Chondrocyte (in vitro differentiated cells): ENCODE data around the gene CRYAA. TPM values are rescaled to one million over a fixed set of nuclear protein-coding genes. Genes with fewer than 3 reads are reported as not detected.
A peak's percentile ranks its signal among the peaks of the same experiment; 100 is the strongest.

ENCODE experiments used
- DNase-seq: peaks from one replicate; pipeline ENCODE4 v3.0.0; 2021; ENCODE audit warnings: mixed read lengths, low spot score
- H3K27ac Mint-ChIP-seq: one replicate; pipeline ENCODE4 v1.8.0; 2021; ENCODE audit warnings: mild to moderate bottlenecking, moderate library complexity, mixed read lengths; ENCODE audit not compliant: unreplicated experiment
- H3K27me3 Mint-ChIP-seq: 2 replicates; pipeline ENCODE4 v1.8.0; 2021; ENCODE audit warnings: low read depth, mixed read lengths
- H3K36me3 Mint-ChIP-seq: 2 replicates; pipeline ENCODE4 v1.8.0; 2021; ENCODE audit warnings: low read depth, mixed read lengths
- H3K4me1 Mint-ChIP-seq: 2 replicates; pipeline ENCODE4 v1.8.0; 2021; ENCODE audit warnings: low read depth, mild to moderate bottlenecking, mixed read lengths
- H3K4me3 Mint-ChIP-seq: one replicate; pipeline ENCODE4 v1.8.0; 2021; ENCODE audit warnings: mild to moderate bottlenecking, moderate library complexity, mixed read lengths; ENCODE audit not compliant: unreplicated experiment
- H3K9me3 Mint-ChIP-seq: 2 replicates; pipeline ENCODE4 v1.8.0; 2021; ENCODE audit warnings: low read depth, mixed read lengths
- total RNA-seq: library from RNA; stranded (reverse); gene quantifications from 3 replicates; pipeline ENCODE4 v1.2.1, GENCODE V29; 2021
- TF ChIP-seq, protein P1 (sequence below): fragments of 200-600 bp; sonication (generic); IDR thresholded peaks from 2 replicates; pipeline ENCODE4 v1.5.0; 2021; ENCODE audit warnings: antibody characterized with exemption, mild to moderate bottlenecking, moderate library complexity

Gene CRYAA
- total RNA-seq, 1 donor from 2014 or later = not detected

DNA sequence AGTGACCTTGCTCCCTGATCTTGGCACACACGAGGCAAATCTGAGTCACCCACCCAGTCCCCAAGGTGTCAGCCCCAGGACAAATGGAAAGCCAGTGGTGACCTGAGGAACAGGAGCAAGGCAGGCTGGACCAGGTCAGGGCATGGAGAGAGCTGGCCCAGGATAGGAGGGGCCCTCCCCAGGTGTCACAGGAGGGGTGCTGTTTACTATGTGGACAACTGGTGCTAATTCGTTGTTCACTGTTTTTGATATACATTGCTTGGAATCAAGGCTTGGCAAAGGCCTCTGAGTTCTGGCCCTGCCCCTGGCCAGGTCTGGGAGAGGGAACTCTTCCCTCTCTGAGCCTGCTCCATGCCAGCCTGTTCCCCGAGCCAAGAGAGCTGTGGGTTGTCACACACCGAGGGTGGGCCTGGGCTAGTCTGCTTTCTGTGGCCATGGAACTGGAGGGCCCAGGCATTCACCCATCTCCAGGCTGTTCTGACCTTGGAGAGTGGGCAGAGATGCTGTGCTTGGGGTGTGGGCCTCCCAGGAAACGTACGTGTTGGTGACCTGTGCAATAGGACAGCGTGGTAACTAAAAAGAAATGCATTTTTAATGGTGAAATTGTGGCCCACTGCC, 41.8 kb downstream of the CRYAA start:
- Mint-ChIP-seq H3K4me1 (peaks cover 15% of the 10 kb centered on the region), H3K27me3 (peaks cover 11% of the 10 kb centered on the region), H3K9me3 (no peaks in the 10 kb centered on the region), H3K4me3 (no peak overlapping the region), H3K27ac (peak overlapping the region; percentile 77), H3K36me3 (no peaks in the 10 kb centered on the region)
- TF ChIP-seq, protein P1, sequence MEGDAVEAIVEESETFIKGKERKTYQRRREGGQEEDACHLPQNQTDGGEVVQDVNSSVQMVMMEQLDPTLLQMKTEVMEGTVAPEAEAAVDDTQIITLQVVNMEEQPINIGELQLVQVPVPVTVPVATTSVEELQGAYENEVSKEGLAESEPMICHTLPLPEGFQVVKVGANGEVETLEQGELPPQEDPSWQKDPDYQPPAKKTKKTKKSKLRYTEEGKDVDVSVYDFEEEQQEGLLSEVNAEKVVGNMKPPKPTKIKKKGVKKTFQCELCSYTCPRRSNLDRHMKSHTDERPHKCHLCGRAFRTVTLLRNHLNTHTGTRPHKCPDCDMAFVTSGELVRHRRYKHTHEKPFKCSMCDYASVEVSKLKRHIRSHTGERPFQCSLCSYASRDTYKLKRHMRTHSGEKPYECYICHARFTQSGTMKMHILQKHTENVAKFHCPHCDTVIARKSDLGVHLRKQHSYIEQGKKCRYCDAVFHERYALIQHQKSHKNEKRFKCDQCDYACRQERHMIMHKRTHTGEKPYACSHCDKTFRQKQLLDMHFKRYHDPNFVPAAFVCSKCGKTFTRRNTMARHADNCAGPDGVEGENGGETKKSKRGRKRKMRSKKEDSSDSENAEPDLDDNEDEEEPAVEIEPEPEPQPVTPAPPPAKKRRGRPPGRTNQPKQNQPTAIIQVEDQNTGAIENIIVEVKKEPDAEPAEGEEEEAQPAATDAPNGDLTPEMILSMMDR = no peak
- DNase-seq = no peak

DNA sequence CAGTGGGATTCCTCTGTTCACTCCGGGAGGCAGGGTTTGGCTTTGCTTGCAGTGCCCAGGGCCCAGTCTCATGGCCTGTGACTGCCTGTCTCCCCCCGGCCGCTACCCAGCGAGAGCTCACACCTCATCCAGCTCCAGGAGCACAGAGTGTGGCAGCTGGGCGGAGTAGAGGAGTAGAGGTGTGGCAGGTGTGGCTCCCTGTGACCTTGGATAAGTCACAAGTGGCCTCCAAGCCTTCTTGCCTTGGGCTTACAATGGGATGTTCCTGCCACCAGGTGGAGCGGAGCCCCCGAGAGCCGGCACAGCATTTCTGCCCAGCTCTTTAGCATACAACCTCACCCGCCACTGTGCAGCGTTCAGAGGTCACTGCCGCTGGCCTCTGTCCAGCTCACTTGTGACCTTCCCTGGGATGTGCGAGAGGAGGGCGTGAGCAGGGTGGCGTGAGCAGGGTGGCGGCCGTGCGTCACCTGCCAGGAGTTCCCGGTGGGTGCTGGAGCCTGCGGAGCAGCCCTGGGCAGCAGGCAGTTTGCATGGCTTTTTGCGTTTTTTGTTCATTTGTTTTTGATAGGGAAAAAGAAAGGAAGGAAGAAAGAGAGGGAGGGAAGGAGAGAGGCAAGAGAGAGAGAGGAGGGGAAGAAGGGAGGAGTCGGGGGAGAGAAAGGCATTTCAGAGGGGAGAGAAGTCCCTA, 42.4 kb downstream of the CRYAA start:
- Mint-ChIP-seq H3K36me3 (no peaks in the 10 kb centered on the region), H3K9me3 (no peaks in the 10 kb centered on the region)
- no peak for DNase-seq

DNA sequence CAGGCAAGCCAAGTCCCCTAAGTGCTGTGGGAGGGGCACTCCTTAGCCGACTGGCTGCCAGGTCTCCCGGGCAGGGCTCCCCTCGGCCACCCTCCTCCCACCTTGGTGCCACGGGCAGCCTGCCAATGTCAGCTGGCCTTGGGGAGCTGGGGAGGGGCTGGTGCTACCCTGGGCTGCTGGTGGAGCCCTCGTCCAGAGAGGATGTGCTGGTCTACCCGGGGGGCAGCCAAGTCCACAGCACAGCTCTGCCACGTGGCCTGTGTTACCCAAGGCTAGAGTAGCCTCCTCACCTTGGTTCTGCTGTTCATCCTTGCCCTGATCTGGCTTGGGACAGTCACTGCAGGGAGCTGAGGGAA, 42.9 kb downstream of the CRYAA start:
- Mint-ChIP-seq H3K4me3 (no peak overlapping the region), H3K27me3 (peaks cover 8% of the 10 kb centered on the region), H3K9me3 (no peaks in the 10 kb centered on the region), H3K27ac (no peak overlapping the region), H3K36me3 (no peaks in the 10 kb centered on the region), H3K4me1 (peaks cover 15% of the 10 kb centered on the region)
- no peak for DNase-seq
- TF ChIP-seq, protein P1 = no peak

More for the DNA sequence above, 42.4 kb downstream of the CRYAA start:
- H3K4me3 Mint-ChIP-seq = no peak overlapping the region
- peak overlapping the region; percentile 36 for H3K27ac Mint-ChIP-seq
- peaks cover 15% of the 10 kb centered on the region for H3K4me1 Mint-ChIP-seq
- TF ChIP-seq, protein P1 = peak; percentile 64
- peaks cover 8% of the 10 kb centered on the region for H3K27me3 Mint-ChIP-seq

Other genes with a start within 250 kb of the CRYAA start
- not detected in 3 replicates for gene ERVH48-1, start 243.4 kb upstream of the CRYAA start, total RNA-seq
- gene PKNOX1, start 194.4 kb upstream of the CRYAA start, total RNA-seq = 12.0 to 12.9 TPM (median 12.0 TPM) in 3 replicates
- gene CBS, start 93.2 kb upstream of the CRYAA start, total RNA-seq = 16.6 to 92.3 TPM (median 85.1 TPM) in 3 replicates
- gene U2AF1, start 61.4 kb upstream of the CRYAA start, total RNA-seq = 9.8 to 13.7 TPM (median 11.8 TPM) in 3 replicates